CD4-positive, alpha-beta T cell treated with Interleukin-15 for 4 hours (primary cell): Measurements from ENCODE around the gene ROM1.

ENCODE experiments used
- DNase-seq: peaks from one replicate; pipeline ENCODE4 v3.0.0-alpha.2; 2020; ENCODE audit warnings: low spot score

Gene ROM1

GRCh38 chr11:62588966-62589637 lies 24.0 kb upstream of the ROM1 start:
- peak; percentile 19 for DNase-seq

GRCh38 chr11:62591448-62592145 lies 21.5 kb upstream of the ROM1 start, which contains the start of gene TUT1:
TUT1 (minus strand) TSS chr11:62591523; CDS start chr11:62591485, 38 bp downstream.
- peak; percentile 98 for DNase-seq

- DNase-seq: no peak
Measured at GRCh38 chr11:62592146-62592815, 20.8 kb upstream of the ROM1 start.

GRCh38 chr11:62592989-62593421 lies 20.1 kb upstream of the ROM1 start:
- DNase-seq: no peak

GRCh38 chr11:62593434-62594044 lies 19.5 kb upstream of the ROM1 start:
- peak; percentile 80 for DNase-seq

- DNase-seq: no peak
Measured at GRCh38 chr11:62595124-62595523, 17.9 kb upstream of the ROM1 start.

GRCh38 chr11:62599069-62599696 lies 13.9 kb upstream of the ROM1 start:
- DNase-seq: peak; percentile 98

- DNase-seq: no peak
Measured at GRCh38 chr11:62599901-62600300, 13.2 kb upstream of the ROM1 start.

- DNase-seq: peak; percentile 19
Measured at GRCh38 chr11:62600367-62601121, 12.5 kb upstream of the ROM1 start.

GRCh38 chr11:62601122-62601371 lies 12.0 kb upstream of the ROM1 start:
- DNase-seq: peak; percentile 18

- DNase-seq: peak; percentile 99
Measured at GRCh38 chr11:62601372-62602140, 11.5 kb upstream of the ROM1 start, which contains the start of gene MTA2. MTA2 (minus strand) TSS chr11:62601865; CDS start chr11:62601450, 415 bp downstream.

GRCh38 chr11:62602141-62603071 lies 10.7 kb upstream of the ROM1 start:
- peak; percentile 36 for DNase-seq

- no peak for DNase-seq
Measured at GRCh38 chr11:62603072-62603408, 10.0 kb upstream of the ROM1 start.

GRCh38 chr11:62603776-62604299 lies 9.2 kb upstream of the ROM1 start:
- no peak for DNase-seq

- DNase-seq: no peak
Measured at GRCh38 chr11:62604460-62605120, 8.5 kb upstream of the ROM1 start.

GRCh38 chr11:62605467-62605866 lies 7.6 kb upstream of the ROM1 start:
- DNase-seq: no peak

- DNase-seq: no peak
Measured at GRCh38 chr11:62605902-62606301, 7.2 kb upstream of the ROM1 start.

GRCh38 chr11:62607714-62608113 lies 5.3 kb upstream of the ROM1 start:
- DNase-seq: no peak

- no peak for DNase-seq
Measured at GRCh38 chr11:62608776-62609175, 4.3 kb upstream of the ROM1 start.
